MM.1S (cell line): ENCODE measurements around the gene NID2.

Experiments used
- DNase-seq: peaks from one replicate; pipeline ENCODE4 v3.0.0-alpha.2; 2015
- H2AFZ ChIP-seq: fragments of 300-600 bp; sonication (generic); 2 replicates; pipeline ENCODE4 v1.6.0; 2016; ENCODE audit warnings: antibody characterized with exemption, low read length
- H3F3A ChIP-seq: fragments of 300-600 bp; sonication (generic); 2 replicates; pipeline ENCODE4 v1.6.1; 2016; ENCODE audit warnings: mild to moderate bottlenecking, antibody characterized with exemption, low read length, moderate library complexity, mixed read lengths; ENCODE audit not compliant: insufficient read depth
- H3K27ac ChIP-seq: fragments of 300-600 bp; sonication (generic); 2 replicates; pipeline ENCODE4 v1.5.1; 2016; ENCODE audit warnings: mild to moderate bottlenecking, low read length
- H3K27me3 ChIP-seq: fragments of 300-600 bp; sonication (generic); replicated peaks from 2 replicates; pipeline ENCODE4 v1.6.0; 2016; ENCODE audit warnings: low read length; ENCODE audit not compliant: insufficient read depth
- H3K36me3 ChIP-seq: fragments of 300-600 bp; sonication (generic); replicated peaks from 2 replicates; pipeline ENCODE4 v1.6.1; 2016; ENCODE audit warnings: mild to moderate bottlenecking, low read length, mixed read lengths; ENCODE audit not compliant: insufficient read depth
- H3K4me1 ChIP-seq: fragments of 300-600 bp; sonication (generic); 2 replicates; pipeline ENCODE4 v1.6.1; 2016; ENCODE audit warnings: low read length, mixed read lengths
- H3K4me2 ChIP-seq: fragments of 300-600 bp; sonication (generic); 2 replicates; pipeline ENCODE4 v1.6.0; 2016; ENCODE audit warnings: low read depth, low read length
- H3K4me3 ChIP-seq: fragments of 300-600 bp; sonication (generic); 2 replicates; pipeline ENCODE4 v1.5.1; 2016; ENCODE audit warnings: low read length, mixed read lengths
- H3K79me2 ChIP-seq: fragments of 300-600 bp; sonication (generic); 2 replicates; pipeline ENCODE4 v1.6.1; 2016; ENCODE audit warnings: mixed run types, low read length, mixed read lengths
- H3K9ac ChIP-seq: fragments of 300-600 bp; sonication (generic); 2 replicates; pipeline ENCODE4 v1.6.1; 2016; ENCODE audit warnings: low read length, mixed read lengths
- H3K9me2 ChIP-seq: fragments of 300-600 bp; sonication (generic); replicated peaks from 2 replicates; pipeline ENCODE4 v1.6.1; 2016; ENCODE audit warnings: mild to moderate bottlenecking, low read length, mixed read lengths; ENCODE audit not compliant: insufficient read depth
- H3K9me3 ChIP-seq: fragments of 300-600 bp; sonication (generic); replicated peaks from 2 replicates; pipeline ENCODE4 v1.6.1; 2016; ENCODE audit warnings: mild to moderate bottlenecking, low read length, mixed read lengths; ENCODE audit not compliant: insufficient read depth
- H4K20me1 ChIP-seq: fragments of 300-600 bp; sonication (generic); 2 replicates; pipeline ENCODE4 v1.6.1; 2016; ENCODE audit warnings: mild to moderate bottlenecking, low read length, moderate library complexity, mixed read lengths; ENCODE audit not compliant: insufficient read depth
- EZH2 ChIP-seq: fragments of 300-600 bp; sonication (generic); optimal IDR thresholded peaks from 2 replicates; pipeline ENCODE3; 2017; ENCODE audit warnings: low read depth, mild to moderate bottlenecking, antibody characterized with exemption, low read length, mixed read lengths
- EZH2phosphoT487 ChIP-seq: fragments of 300-600 bp; sonication (generic); IDR thresholded peaks from 2 replicates; pipeline ENCODE4 v1.6.1; 2018; ENCODE audit warnings: antibody characterized with exemption, low read length
- TF ChIP-seq, protein P1 (sequence below): fragments of 300-600 bp; sonication (generic); IDR thresholded peaks from 2 replicates; pipeline ENCODE4 v1.5.1; 2016; ENCODE audit warnings: antibody characterized with exemption, low read length, mixed read lengths

Gene NID2

DNA sequence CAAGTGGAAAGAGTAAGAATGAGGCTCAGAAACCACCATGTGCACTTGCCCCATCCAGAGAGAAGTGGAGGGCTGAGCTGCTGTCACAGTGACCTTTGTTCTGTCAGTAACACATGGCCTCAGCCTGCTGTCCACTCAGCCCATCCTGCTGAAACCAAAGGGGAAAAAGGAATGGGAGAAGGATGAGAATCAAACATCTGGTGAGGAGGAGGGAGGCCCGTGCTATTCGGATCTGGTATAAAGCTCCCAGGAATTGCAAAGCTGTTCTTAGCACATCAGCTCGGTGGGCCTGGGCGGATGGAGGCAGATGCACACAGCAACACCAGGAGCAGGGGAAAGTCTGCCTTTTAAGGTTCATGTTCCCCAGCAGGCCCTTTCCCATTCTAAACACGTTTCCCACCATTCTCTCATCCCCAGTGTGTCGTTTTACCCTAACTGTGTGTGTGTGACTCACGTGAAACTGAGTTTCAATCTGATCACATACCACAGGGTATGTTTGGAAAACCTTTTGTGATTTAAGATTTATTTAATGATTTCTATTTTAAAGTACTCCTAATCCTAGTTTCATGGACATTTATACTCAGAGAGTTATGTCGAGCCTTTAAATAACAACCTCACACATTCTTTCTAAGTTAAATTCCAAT, 42.7 kb downstream of the NID2 start:
- Histone ChIP-seq H3K9ac (no peak overlapping the region), H3K9me2 (no peaks in the 10 kb centered on the region), H2AFZ (no peak overlapping the region), H4K20me1 (no peaks in the 10 kb centered on the region), H3K9me3 (no peaks in the 10 kb centered on the region), H3K27me3 (no peaks in the 10 kb centered on the region), H3K4me1 (no peaks in the 10 kb centered on the region), H3K4me2 (no peak overlapping the region), H3K79me2 (no peaks in the 10 kb centered on the region), H3K27ac (no peak overlapping the region), H3K36me3 (no peaks in the 10 kb centered on the region), H3F3A (no peaks in the 10 kb centered on the region), H3K4me3 (no peak overlapping the region)
- no peak for DNase-seq
- TF ChIP-seq, protein P1, sequence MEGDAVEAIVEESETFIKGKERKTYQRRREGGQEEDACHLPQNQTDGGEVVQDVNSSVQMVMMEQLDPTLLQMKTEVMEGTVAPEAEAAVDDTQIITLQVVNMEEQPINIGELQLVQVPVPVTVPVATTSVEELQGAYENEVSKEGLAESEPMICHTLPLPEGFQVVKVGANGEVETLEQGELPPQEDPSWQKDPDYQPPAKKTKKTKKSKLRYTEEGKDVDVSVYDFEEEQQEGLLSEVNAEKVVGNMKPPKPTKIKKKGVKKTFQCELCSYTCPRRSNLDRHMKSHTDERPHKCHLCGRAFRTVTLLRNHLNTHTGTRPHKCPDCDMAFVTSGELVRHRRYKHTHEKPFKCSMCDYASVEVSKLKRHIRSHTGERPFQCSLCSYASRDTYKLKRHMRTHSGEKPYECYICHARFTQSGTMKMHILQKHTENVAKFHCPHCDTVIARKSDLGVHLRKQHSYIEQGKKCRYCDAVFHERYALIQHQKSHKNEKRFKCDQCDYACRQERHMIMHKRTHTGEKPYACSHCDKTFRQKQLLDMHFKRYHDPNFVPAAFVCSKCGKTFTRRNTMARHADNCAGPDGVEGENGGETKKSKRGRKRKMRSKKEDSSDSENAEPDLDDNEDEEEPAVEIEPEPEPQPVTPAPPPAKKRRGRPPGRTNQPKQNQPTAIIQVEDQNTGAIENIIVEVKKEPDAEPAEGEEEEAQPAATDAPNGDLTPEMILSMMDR, result no peak
- TF ChIP-seq EZH2 (no peak), EZH2phosphoT487 (no peak)

DNA sequence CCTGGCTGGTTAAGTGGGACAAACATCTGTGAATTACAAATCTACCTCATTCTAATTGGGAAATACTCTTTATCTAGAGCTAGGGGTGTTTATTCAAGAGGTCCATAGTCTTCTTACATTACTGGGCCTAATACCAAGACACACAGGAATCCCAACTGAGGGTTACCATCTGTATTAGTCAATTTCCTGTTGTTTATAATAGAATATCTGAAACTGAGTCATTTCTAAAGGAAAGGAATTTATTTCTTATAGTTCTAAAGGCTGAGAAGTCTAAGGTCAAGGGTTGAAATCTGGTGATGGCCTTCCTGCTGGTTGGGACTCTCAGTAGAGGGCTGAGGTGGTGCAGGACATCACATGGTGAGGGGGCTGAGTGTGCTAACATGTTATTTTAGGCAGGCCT, 43.5 kb downstream of the NID2 start:
- H3K4me3 ChIP-seq, result no peak overlapping the region
- no peaks in the 10 kb centered on the region for H3K4me1 ChIP-seq
- H3K36me3 ChIP-seq, result no peaks in the 10 kb centered on the region
- H2AFZ ChIP-seq, result no peak overlapping the region
- no peak overlapping the region for H3K9ac ChIP-seq
- no peaks in the 10 kb centered on the region for H3K9me3 ChIP-seq
- no peak for DNase-seq
- H3K9me2 ChIP-seq, result no peaks in the 10 kb centered on the region
- H3K4me2 ChIP-seq, result no peak overlapping the region
- no peak overlapping the region for H3K27ac ChIP-seq
- H3F3A ChIP-seq, result no peaks in the 10 kb centered on the region
- no peaks in the 10 kb centered on the region for H4K20me1 ChIP-seq
- TF ChIP-seq, protein P1, result no peak
- TF ChIP-seq EZH2, result no peak
- TF ChIP-seq EZH2phosphoT487, result no peak
- H3K79me2 ChIP-seq, result no peaks in the 10 kb centered on the region
- no peaks in the 10 kb centered on the region for H3K27me3 ChIP-seq

DNA sequence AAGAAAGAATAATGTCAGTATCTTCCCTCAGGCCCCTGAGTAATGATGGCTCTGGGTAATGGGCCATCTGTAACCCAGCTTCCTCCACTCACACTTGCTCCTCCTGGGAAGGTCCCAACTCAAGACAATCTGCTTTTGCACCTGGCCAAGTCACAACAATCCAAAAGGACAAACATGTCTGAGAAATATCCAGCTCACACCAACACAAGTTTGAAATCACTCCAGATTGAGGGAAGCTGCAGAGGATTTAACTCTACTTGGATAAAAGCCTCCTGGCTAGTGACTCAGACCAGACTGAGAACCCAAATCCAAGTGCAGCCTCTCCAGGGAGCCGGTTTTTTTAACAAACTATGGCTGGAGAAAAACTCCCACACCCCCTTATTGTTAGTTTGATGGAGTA, 45.3 kb downstream of the NID2 start:
- no peaks in the 10 kb centered on the region for H3K4me1 ChIP-seq
- no peaks in the 10 kb centered on the region for H3K27me3 ChIP-seq
- no peaks in the 10 kb centered on the region for H4K20me1 ChIP-seq
- H3K9me2 ChIP-seq, result no peaks in the 10 kb centered on the region
- H3K79me2 ChIP-seq, result no peaks in the 10 kb centered on the region
- H3K36me3 ChIP-seq, result no peaks in the 10 kb centered on the region
- H3F3A ChIP-seq, result no peaks in the 10 kb centered on the region
- no peak for DNase-seq
- H3K4me2 ChIP-seq, result no peak overlapping the region
- H2AFZ ChIP-seq, result no peak overlapping the region
- H3K4me3 ChIP-seq, result no peak overlapping the region
- no peak overlapping the region for H3K27ac ChIP-seq
- TF ChIP-seq, protein P1, result no peak
- no peak for TF ChIP-seq EZH2
- no peak for TF ChIP-seq EZH2phosphoT487
- H3K9ac ChIP-seq, result no peak overlapping the region
- H3K9me3 ChIP-seq, result no peaks in the 10 kb centered on the region
